Astrocyte (in vitro differentiated cells and primary cell): ENCODE data around the gene MAGEL2. TPM values are rescaled to one million over a fixed set of nuclear protein-coding genes. Genes with fewer than 3 reads are reported as not detected.

Source experiments
- DNase-seq: peaks from one replicate; pipeline ENCODE4 v3.0.0-alpha.2; 2010; ENCODE audit warnings: low read depth
- FAIRE-seq: peaks from 2 replicates; lab custom pipeline; 2011; peaks lifted over from hg19 to GRCh38; lab: Jason Lieb, UNC
- H2AFZ ChIP-seq: 2 replicates; pipeline ENCODE4 v1.6.0; 2012; ENCODE audit warnings: low read depth, low read length, inconsistent platforms
- H3K27ac ChIP-seq: 2 replicates; pipeline ENCODE4 v1.5.1; 2011; ENCODE audit warnings: low read depth, low read length, inconsistent platforms
- H3K27me3 ChIP-seq: 2 replicates; pipeline ENCODE4 v1.6.0; 2011; ENCODE audit warnings: low read length, inconsistent platforms; ENCODE audit not compliant: insufficient read depth
- H3K36me3 ChIP-seq: 2 replicates; pipeline ENCODE4 v1.5.1; 2011; ENCODE audit warnings: low read length, inconsistent platforms; ENCODE audit not compliant: insufficient read depth
- H3K4me1 ChIP-seq: 2 replicates; pipeline ENCODE4 v1.5.1; 2011; ENCODE audit warnings: low read length, inconsistent platforms; ENCODE audit not compliant: insufficient read depth
- H3K4me2 ChIP-seq: 2 replicates; pipeline ENCODE4 v1.6.0; 2012; ENCODE audit warnings: low read length, inconsistent platforms
- H3K4me3 ChIP-seq: 2 replicates; pipeline ENCODE4 v1.5.1; 2011; ENCODE audit warnings: low read depth, mild to moderate bottlenecking, low read length, inconsistent platforms; ENCODE audit not compliant: insufficient read depth
- H3K79me2 ChIP-seq: 2 replicates; pipeline ENCODE4 v1.6.0; 2012; ENCODE audit warnings: mild to moderate bottlenecking, low read length, inconsistent platforms; ENCODE audit not compliant: insufficient read depth
- H3K9ac ChIP-seq: 2 replicates; pipeline ENCODE4 v1.6.0; 2012; ENCODE audit warnings: mild to moderate bottlenecking, low read length, inconsistent platforms
- H3K9me3 ChIP-seq: 2 replicates; pipeline ENCODE4 v1.5.1; 2012; ENCODE audit warnings: low read depth, mild to moderate bottlenecking, low read length, inconsistent platforms; ENCODE audit not compliant: insufficient read depth
- H4K20me1 ChIP-seq: 2 replicates; pipeline ENCODE4 v1.6.0; 2012; ENCODE audit warnings: low read length, inconsistent platforms; ENCODE audit not compliant: insufficient read depth
- H3K27ac Mint-ChIP-seq: one replicate; pipeline ENCODE4 v1.8.0; 2021; ENCODE audit warnings: mild to moderate bottlenecking, mixed read lengths; ENCODE audit not compliant: unreplicated experiment
- H3K27me3 Mint-ChIP-seq: one replicate; pipeline ENCODE4 v1.8.0; 2021; ENCODE audit warnings: low read depth, mixed read lengths; ENCODE audit not compliant: unreplicated experiment
- H3K36me3 Mint-ChIP-seq: one replicate; pipeline ENCODE4 v1.8.0; 2021; ENCODE audit warnings: low read depth, mixed read lengths; ENCODE audit not compliant: unreplicated experiment
- H3K4me1 Mint-ChIP-seq: one replicate; pipeline ENCODE4 v1.8.0; 2021; ENCODE audit warnings: low read depth, mixed read lengths; ENCODE audit not compliant: unreplicated experiment
- H3K4me3 Mint-ChIP-seq: one replicate; pipeline ENCODE4 v1.8.0; 2021; ENCODE audit warnings: mild to moderate bottlenecking, moderate library complexity, mixed read lengths; ENCODE audit not compliant: unreplicated experiment
- H3K9me3 Mint-ChIP-seq: one replicate; pipeline ENCODE4 v1.8.0; 2021; ENCODE audit warnings: mild to moderate bottlenecking, mixed read lengths; ENCODE audit not compliant: unreplicated experiment
- CTCF ChIP-seq: IDR thresholded peaks from 2 replicates; pipeline ENCODE4 v1.5.1; 2011; ENCODE audit warnings: low read depth, mild to moderate bottlenecking, inconsistent platforms, low read length, moderate library complexity; ENCODE audit not compliant: insufficient read depth
- EZH2 ChIP-seq: IDR thresholded peaks from 2 replicates; pipeline ENCODE4 v1.6.1; 2012; ENCODE audit warnings: mild to moderate bottlenecking, low read length, inconsistent platforms; ENCODE audit not compliant: insufficient read depth
- total RNA-seq: library from RNA; stranded (reverse); gene quantifications from 2 replicates; pipeline ENCODE4 v1.2.1, GENCODE V29; 2021

The MAGEL2 gene
- total RNA-seq, 1 donor from 2014 or later: 8.6 TPM

DNA sequence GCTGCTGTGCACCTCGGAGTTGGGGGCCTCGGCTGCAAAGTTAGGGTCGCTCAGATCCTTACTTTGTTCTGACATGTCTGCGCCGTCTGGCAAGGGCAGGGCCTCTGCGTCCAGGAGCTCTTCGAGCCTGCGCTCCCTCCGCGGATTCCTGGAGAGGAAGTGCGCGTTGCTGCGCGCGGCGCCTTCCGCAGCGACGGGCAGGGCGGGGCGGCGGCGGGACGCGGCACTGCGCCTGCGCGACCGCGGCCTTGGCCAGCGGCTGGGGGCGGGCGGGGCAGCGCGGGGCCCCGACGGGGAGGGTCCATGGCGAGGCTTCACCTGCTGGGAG is 39.4 kb upstream of the MAGEL2 start, which contains the start of gene NDN:
TSS of gene NDN (minus strand) at position 163 of the 328 bp plus-strand sequence. CDS start at position 75, 88 bp downstream.
- no peaks in the 10 kb centered on the region for H3K27me3 ChIP-seq
- H4K20me1 ChIP-seq: peaks cover 5% of the 10 kb centered on the region
- no peaks in the 10 kb centered on the region for H3K4me1 ChIP-seq
- peak within 1 kb of the TSS; percentile 73 for H2AFZ ChIP-seq
- Mint-ChIP-seq H3K9me3 (peaks cover 2% of the 10 kb centered on the region), H3K4me1 (peaks cover 3% of the 10 kb centered on the region), H3K4me3 (peak within 1 kb of the TSS; percentile 81), H3K36me3 (no peaks in the 10 kb centered on the region), H3K27ac (no peak within 1 kb of the TSS), H3K27me3 (no peaks in the 10 kb centered on the region)
- FAIRE-seq: no peak
- no peak within 1 kb of the TSS for H3K27ac ChIP-seq
- H3K4me2 ChIP-seq: peak within 1 kb of the TSS; percentile 83
- DNase-seq: peak; percentile 49
- peak within 1 kb of the TSS; percentile 50 for H3K4me3 ChIP-seq
- no peaks in the 10 kb centered on the region for H3K9me3 ChIP-seq
- H3K79me2 ChIP-seq: no peaks in the 10 kb centered on the region
- H3K9ac ChIP-seq: peak within 1 kb of the TSS; percentile 69
- H3K36me3 ChIP-seq: no peaks in the 10 kb centered on the region
- no peak for TF ChIP-seq EZH2
- no peak for TF ChIP-seq CTCF

GRCh38 chr15:23686466-23687142 is 38.9 kb upstream of the MAGEL2 start:
- H3K4me1 ChIP-seq: no peaks in the 10 kb centered on the region
- H3K4me2 ChIP-seq: peak overlapping the region; percentile 83
- FAIRE-seq: no peak
- Mint-ChIP-seq H3K36me3 (no peaks in the 10 kb centered on the region), H3K27ac (no peak overlapping the region), H3K9me3 (peaks cover 2% of the 10 kb centered on the region), H3K4me3 (peak overlapping the region; percentile 81), H3K27me3 (no peaks in the 10 kb centered on the region), H3K4me1 (peaks cover 3% of the 10 kb centered on the region)
- no peaks in the 10 kb centered on the region for H3K27me3 ChIP-seq
- TF ChIP-seq EZH2 (no peak), CTCF (no peak)
- H3K27ac ChIP-seq: no peak overlapping the region
- no peaks in the 10 kb centered on the region for H3K9me3 ChIP-seq
- peak overlapping the region; percentile 50 for H3K4me3 ChIP-seq
- peak overlapping the region; percentile 69 for H3K9ac ChIP-seq
- H2AFZ ChIP-seq: peak overlapping the region; percentile 73
- no peaks in the 10 kb centered on the region for H3K36me3 ChIP-seq
- peak; percentile 10 for DNase-seq
- H3K79me2 ChIP-seq: no peaks in the 10 kb centered on the region
- H4K20me1 ChIP-seq: peaks cover 5% of the 10 kb centered on the region

GRCh38 chr15:23671481-23671880 is 23.8 kb upstream of the MAGEL2 start:
- Mint-ChIP-seq H3K4me1 (no peaks in the 10 kb centered on the region), H3K36me3 (no peaks in the 10 kb centered on the region), H3K27me3 (no peaks in the 10 kb centered on the region), H3K4me3 (no peak overlapping the region), H3K27ac (no peak overlapping the region), H3K9me3 (no peaks in the 10 kb centered on the region)
- no peak overlapping the region for H3K4me3 ChIP-seq
- H3K9me3 ChIP-seq: peaks cover 2% of the 10 kb centered on the region
- no peaks in the 10 kb centered on the region for H3K27me3 ChIP-seq
- FAIRE-seq: no peak
- no peak overlapping the region for H2AFZ ChIP-seq
- no peak overlapping the region for H3K9ac ChIP-seq
- H3K27ac ChIP-seq: no peak overlapping the region
- H3K4me2 ChIP-seq: no peak overlapping the region
- no peaks in the 10 kb centered on the region for H3K4me1 ChIP-seq
- no peak for DNase-seq
- TF ChIP-seq CTCF: no peak
- TF ChIP-seq EZH2: no peak
- H4K20me1 ChIP-seq: no peaks in the 10 kb centered on the region
- H3K79me2 ChIP-seq: no peaks in the 10 kb centered on the region
- no peaks in the 10 kb centered on the region for H3K36me3 ChIP-seq
